ENCODE data around the gene DCUN1D2. TPM values are rescaled to one million over a fixed set of nuclear protein-coding genes. Genes with fewer than 3 reads are reported as not detected.

Gene DCUN1D2
- total RNA-seq, 2 donors from 2014 or later = 35.8 to 44.7 TPM

DNA sequence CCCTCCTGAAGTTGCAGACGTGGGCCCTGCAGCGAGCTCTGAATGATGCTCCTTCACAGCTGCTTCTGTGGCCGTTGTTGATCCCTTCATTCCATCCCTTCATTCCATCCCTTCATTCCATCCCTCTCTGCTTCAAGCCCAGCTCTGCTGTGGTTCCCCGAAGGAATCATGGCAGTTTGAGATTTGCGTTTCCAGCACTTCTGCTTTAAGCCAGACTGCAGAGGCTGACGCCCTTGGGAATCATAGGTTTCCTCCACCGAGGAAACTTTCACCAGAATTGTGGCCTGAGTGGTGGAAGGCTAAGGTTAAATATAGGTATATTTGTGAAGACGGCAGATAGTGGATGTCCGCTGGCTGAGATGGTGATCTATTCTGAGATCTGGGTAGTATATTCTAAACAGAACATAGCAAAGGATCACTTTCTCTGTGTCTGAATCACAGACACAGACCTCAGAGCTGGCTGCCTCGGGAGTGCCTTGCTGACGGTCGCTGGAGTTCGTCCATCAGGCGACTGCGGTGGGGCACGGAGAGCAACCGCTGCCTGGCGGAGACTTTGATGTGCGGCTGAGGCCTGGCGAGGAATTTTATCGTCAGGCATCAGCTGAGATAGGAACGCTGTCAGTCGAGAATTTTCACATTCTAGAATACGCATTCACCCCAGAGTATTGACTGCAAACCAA, 42.8 kb upstream of the DCUN1D2 start:
- no peak for DNase-seq
- Histone ChIP-seq H3K4me3 (ENCODE audit: low read length) (no peak overlapping the region), H3K9ac (ENCODE audit: extremely low read depth, low read length, poor library complexity, severe bottlenecking) (no peak overlapping the region), H3K27me3 (ENCODE audit: control insufficient read depth, insufficient read depth, low read length, poor library complexity, severe bottlenecking) (no peaks in the 10 kb centered on the region), H3K27ac (ENCODE audit: low read depth, low read length) (peak overlapping the region; percentile 36), H3K36me3 (ENCODE audit: control insufficient read depth, insufficient read depth, low read length) (peaks cover 44% of the 10 kb centered on the region), H3K9me3 (ENCODE audit: control insufficient read depth, low read length) (no peaks in the 10 kb centered on the region), H3K4me1 (ENCODE audit: control insufficient read depth, insufficient read depth, low read length) (no peaks in the 10 kb centered on the region)
- H3K9me3 Mint-ChIP-seq = no peaks in the 10 kb centered on the region
- TF ChIP-seq, protein P1, sequence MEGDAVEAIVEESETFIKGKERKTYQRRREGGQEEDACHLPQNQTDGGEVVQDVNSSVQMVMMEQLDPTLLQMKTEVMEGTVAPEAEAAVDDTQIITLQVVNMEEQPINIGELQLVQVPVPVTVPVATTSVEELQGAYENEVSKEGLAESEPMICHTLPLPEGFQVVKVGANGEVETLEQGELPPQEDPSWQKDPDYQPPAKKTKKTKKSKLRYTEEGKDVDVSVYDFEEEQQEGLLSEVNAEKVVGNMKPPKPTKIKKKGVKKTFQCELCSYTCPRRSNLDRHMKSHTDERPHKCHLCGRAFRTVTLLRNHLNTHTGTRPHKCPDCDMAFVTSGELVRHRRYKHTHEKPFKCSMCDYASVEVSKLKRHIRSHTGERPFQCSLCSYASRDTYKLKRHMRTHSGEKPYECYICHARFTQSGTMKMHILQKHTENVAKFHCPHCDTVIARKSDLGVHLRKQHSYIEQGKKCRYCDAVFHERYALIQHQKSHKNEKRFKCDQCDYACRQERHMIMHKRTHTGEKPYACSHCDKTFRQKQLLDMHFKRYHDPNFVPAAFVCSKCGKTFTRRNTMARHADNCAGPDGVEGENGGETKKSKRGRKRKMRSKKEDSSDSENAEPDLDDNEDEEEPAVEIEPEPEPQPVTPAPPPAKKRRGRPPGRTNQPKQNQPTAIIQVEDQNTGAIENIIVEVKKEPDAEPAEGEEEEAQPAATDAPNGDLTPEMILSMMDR (conservative IDR thresholded peaks at IDR 0.05) = no peak
- H3K4me3 Mint-ChIP-seq = no peak overlapping the region
- H3K27ac Mint-ChIP-seq = no peak overlapping the region
- H3K27me3 Mint-ChIP-seq (ENCODE audit: insufficient read depth) = no peaks in the 10 kb centered on the region
- no peaks in the 10 kb centered on the region for H3K4me1 Mint-ChIP-seq
- WGBS, 2 experiments (ENCODE audit: insufficient coverage in 1 of 2, insufficient read length in 1 of 2) = 94 to 96% methylated on average over 17 to 24 of the region's 24 CpGs
- H3K36me3 Mint-ChIP-seq (ENCODE audit: low read depth) = peaks cover 69% of the 10 kb centered on the region

GRCh38 chr13:113532156-113532806, 41.8 kb upstream of the DCUN1D2 start:
- Mint-ChIP-seq H3K9me3 (no peaks in the 10 kb centered on the region), H3K27me3 (ENCODE audit: insufficient read depth) (no peaks in the 10 kb centered on the region), H3K4me1 (no peaks in the 10 kb centered on the region), H3K27ac (peak overlapping the region; percentile 7), H3K4me3 (no peak overlapping the region), H3K36me3 (ENCODE audit: low read depth) (peaks cover 62% of the 10 kb centered on the region)
- Histone ChIP-seq H3K27me3 (ENCODE audit: control insufficient read depth, insufficient read depth, low read length, poor library complexity, severe bottlenecking) (no peaks in the 10 kb centered on the region), H3K4me3 (ENCODE audit: low read length) (no peak overlapping the region), H3K27ac (ENCODE audit: low read depth, low read length) (peak overlapping the region; percentile 4), H3K36me3 (ENCODE audit: control insufficient read depth, insufficient read depth, low read length) (peaks cover 50% of the 10 kb centered on the region), H3K9ac (ENCODE audit: extremely low read depth, low read length, poor library complexity, severe bottlenecking) (no peak overlapping the region), H3K4me1 (ENCODE audit: control insufficient read depth, insufficient read depth, low read length) (no peaks in the 10 kb centered on the region), H3K9me3 (ENCODE audit: control insufficient read depth, low read length) (no peaks in the 10 kb centered on the region)
- TF ChIP-seq, protein P1 (conservative IDR thresholded peaks at IDR 0.05) = no peak
- 88 to 95% methylated on average over 8 to 16 of the region's 16 CpGs for WGBS, 2 experiments (ENCODE audit: insufficient coverage in 1 of 2, insufficient read length in 1 of 2)
- no peak for DNase-seq

DNA sequence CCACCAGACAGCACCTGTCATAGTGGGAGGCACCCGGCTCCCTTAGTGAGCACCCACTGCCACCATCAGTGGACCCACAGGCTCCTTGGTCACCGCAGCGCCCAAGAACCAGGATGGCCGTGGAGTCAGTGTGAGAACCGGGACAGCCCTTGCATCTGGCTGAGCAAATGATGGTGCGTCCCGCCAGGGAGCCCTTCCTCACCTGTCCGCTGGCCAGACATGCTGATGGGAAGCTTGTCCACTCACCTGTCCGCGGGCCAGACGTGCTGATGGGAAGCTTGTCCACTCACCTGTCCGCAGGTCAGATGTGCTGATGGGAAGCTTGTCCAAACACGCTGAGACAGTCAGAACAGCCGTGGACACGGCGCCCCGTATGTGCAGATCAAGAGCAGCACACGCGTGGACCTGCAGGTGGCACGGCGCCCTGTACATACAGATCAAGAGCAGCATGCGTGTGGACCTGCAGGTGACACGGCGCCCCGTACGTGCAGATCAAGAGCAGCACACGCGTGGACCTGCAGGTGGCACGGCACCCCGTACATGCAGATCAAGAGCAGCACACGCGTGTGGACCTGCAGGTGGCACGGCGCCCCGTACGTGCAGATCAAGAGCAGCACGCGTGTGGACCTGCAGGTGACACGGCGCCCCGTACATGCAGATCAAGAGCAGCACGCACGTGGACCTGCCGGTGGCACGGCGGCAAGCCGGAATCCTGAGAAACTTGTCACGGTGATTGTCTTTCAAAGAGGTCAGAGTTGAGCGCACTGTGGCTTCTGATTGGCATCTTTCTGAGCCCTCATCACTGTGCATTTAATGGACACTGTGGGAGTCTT, 40.7 kb upstream of the DCUN1D2 start:
- H3K4me3 Mint-ChIP-seq = no peak overlapping the region

More for the DNA sequence above, 40.7 kb upstream of the DCUN1D2 start:
- H3K27me3 Mint-ChIP-seq (ENCODE audit: insufficient read depth) = no peaks in the 10 kb centered on the region
- peak overlapping the region; percentile 7 for H3K27ac Mint-ChIP-seq
- TF ChIP-seq, protein P1 (conservative IDR thresholded peaks at IDR 0.05) = no peak
- 96 to 97% methylated on average over 40 to 49 of the region's 49 CpGs for WGBS, 2 experiments (ENCODE audit: insufficient coverage in 1 of 2, insufficient read length in 1 of 2)
- Histone ChIP-seq H3K9me3 (ENCODE audit: control insufficient read depth, low read length) (no peaks in the 10 kb centered on the region), H3K27me3 (ENCODE audit: control insufficient read depth, insufficient read depth, low read length, poor library complexity, severe bottlenecking) (no peaks in the 10 kb centered on the region), H3K4me3 (ENCODE audit: low read length) (no peak overlapping the region), H3K4me1 (ENCODE audit: control insufficient read depth, insufficient read depth, low read length) (no peaks in the 10 kb centered on the region), H3K9ac (ENCODE audit: extremely low read depth, low read length, poor library complexity, severe bottlenecking) (no peak overlapping the region), H3K36me3 (ENCODE audit: control insufficient read depth, insufficient read depth, low read length) (peaks cover 61% of the 10 kb centered on the region), H3K27ac (ENCODE audit: low read depth, low read length) (no peak overlapping the region)
- H3K4me1 Mint-ChIP-seq = no peaks in the 10 kb centered on the region
- DNase-seq = no peak
- peaks cover 61% of the 10 kb centered on the region for H3K36me3 Mint-ChIP-seq (ENCODE audit: low read depth)
- no peaks in the 10 kb centered on the region for H3K9me3 Mint-ChIP-seq
